Stimulated activated CD8-positive, alpha-beta memory T cell treated with anti-CD3 and anti-CD28 coated beads, Interleukin-4, amount 100 ng/mL, for 1 hour (primary cell): Measurements from ENCODE around the gene CADPS2.
"Not testable (repeated sequence)": the region's sequence is repeated elsewhere in the genome, so short reads cannot be mapped to it uniquely, and the experiment has no call there.

Experiments used
- DNase-seq, 2 donors: peaks; one replicate each; pipeline ENCODE4 v3.0.0-alpha.2; 2020; ENCODE audit warnings: low read depth in 2 of 2, low spot score in 1 of 2

CADPS2 gene

GRCh38 chr7:122677149-122677548 is 209.1 kb downstream of the CADPS2 start:
- no peak for DNase-seq

DNA sequence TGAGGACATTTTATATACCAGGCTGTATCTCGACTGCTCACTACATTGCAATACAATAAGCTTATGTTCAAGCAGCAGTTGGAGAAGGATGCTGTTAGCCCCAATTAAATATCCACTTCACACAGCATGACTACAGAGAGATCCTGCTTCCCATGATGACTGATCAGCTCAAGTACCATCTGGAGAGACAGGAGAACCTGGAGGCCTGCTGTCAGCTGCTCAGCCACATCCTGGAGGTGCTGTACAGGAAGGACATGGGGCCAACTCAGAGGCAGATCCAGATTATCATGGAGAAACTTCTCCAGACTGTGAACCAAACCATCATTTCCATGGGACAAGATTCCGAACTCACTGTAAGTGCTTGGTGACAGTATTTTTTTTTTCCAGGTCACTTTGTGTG is 209.8 kb downstream of the CADPS2 start:
- no peak for DNase-seq

DNA sequence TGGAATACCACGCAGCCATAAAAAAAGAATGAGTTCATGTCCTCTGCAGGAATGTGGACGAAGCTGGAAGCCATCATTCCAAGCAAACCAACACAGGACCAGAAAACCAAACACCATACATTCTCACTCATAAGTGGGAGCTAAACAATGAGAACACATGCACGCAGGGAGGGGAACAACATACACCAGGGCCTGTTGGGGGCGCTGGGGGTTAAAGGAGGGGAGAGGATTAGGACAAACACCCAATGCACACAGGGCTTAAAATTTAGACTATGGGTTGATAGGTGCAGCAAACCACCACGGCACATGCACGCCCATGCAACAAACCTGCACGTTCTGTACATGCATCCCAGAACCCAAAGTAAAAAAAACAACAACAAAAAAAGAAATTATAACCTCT is 210.6 kb downstream of the CADPS2 start:
- no peak for DNase-seq

DNA sequence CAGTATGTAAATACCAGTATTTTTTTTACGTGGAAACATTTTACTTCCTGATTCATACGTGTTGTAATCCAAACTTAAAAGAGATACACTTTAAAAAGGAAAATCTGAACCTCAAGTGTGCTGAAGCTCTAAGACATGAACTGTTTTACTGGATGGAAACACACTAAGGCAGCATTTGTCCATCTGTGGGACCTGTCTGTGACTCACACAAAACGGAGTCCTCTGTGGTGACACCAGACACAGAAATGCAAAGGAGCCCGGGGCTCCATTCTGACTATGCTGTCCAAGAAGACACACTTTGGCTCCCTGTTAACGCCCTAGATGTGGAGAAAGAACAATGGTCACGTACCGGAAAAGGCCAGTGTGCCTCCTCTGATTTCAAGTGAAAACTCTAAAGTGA is 211.2 kb downstream of the CADPS2 start:
- DNase-seq: no peak

- DNase-seq: no peak
These were observed 211.8 kb downstream of the CADPS2 start for GRCh38 chr7:122674502-122674901.

DNA sequence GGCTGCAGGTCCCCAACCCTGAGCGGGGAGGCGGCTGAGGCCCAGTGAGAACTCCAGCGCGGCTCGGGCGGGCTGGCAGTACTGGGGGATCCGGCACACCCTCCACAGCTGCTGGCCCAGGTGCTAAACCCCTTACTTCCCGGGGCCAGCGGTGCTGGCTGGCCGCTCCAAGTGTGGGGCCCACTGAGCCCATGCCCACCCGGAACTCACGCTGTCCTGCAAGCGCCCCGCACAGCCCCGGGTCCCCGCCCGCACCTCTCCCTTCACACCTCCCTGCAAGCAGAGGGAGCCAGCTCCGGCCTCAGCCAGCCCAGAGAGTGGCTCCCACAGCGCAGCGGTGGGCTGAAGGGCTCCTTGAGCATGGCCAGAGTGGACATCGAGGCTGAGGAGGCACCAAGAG is 212.3 kb downstream of the CADPS2 start:
- DNase-seq: no peak

DNA sequence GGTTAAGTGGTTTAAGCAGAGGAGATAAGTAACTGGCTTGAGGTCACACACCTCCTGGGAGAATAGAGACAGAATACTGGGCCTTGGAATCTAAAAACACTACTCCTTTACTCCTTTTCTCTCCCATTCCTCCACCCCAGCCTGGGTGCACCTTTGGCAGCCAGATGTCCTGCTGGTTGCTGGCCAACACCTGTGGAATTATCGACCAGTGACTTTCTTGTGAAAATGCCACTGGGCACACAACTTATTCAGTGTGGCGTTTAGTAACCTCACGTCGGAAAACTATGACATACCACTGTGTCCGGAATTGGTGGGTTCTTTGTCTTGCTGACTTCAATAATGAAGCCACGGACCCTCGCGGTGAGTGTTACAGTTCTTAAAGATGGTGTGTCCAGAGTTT is 213.7 kb downstream of the CADPS2 start:
- DNase-seq: no peak

- no peak for DNase-seq
These were observed 222.5 kb downstream of the CADPS2 start for GRCh38 chr7:122663733-122664132.

- no peak for DNase-seq
These were observed 227.4 kb downstream of the CADPS2 start for GRCh38 chr7:122658856-122659255.

- DNase-seq: no peak
These were observed 232.6 kb downstream of the CADPS2 start for GRCh38 chr7:122653685-122654084.

- no peak for DNase-seq
These were observed 233.4 kb downstream of the CADPS2 start for GRCh38 chr7:122652876-122653275.

DNA sequence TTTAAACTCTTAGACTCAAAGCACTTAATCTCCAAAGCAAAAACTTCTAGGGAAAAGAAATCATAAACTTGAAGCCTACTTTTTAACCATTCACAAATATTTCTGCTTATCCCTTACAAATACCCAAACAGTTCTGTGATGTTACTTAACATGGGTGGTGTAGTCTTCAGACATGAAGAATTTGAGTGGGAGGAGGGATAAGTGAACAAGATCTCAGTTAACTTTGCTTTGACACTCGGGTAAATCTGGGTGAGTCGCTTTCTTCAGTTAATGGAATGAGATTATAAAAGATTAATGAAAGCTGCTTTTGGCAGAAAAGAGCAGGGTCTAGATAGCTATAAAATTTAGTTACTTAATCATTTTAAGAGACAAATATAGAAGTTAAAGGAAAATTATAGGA is 234.8 kb downstream of the CADPS2 start:
- no peak for DNase-seq

- no peak for DNase-seq
These were observed 243.0 kb downstream of the CADPS2 start for GRCh38 chr7:122643250-122643649.

DNA sequence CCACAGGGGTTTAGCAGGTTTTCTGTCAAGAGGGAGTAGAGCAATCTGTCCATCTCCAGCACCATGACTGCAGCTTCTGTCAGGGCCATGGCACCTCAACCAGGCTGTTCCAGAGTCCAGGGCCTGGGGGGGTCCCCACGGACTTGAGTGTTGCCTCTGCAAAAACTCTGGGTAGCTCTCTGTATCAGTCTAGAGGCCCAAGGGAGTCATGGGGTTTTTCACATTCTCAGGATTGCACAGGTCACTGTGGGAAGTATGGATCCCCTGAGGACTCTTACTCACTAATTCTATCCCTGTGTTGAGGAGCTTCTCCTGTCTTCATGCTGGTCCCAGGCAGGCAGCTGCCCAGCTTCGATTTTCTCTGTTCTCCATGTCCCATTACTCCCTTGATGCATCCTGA is 247.8 kb downstream of the CADPS2 start:
- no peak for DNase-seq

DNA sequence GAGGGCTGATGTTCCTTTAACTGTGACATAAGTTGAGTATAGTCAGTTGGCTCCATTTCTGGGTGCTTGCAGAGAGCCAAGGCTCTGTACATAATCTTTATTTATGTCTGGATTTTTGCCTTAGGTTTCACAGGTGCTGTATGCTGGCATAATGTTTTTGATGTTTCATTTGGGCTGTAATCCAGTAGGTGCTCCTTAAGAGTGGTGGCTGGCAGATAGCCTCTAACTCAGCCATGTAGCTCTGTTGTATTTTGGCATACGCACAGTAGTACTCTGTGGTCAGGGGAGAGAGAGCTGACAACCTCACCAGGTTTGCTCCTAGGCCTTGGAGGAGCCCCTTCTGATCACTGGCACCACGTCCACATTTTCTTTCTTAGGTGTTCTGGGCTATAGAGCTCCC is 248.5 kb downstream of the CADPS2 start:
- no peak for DNase-seq

DNA sequence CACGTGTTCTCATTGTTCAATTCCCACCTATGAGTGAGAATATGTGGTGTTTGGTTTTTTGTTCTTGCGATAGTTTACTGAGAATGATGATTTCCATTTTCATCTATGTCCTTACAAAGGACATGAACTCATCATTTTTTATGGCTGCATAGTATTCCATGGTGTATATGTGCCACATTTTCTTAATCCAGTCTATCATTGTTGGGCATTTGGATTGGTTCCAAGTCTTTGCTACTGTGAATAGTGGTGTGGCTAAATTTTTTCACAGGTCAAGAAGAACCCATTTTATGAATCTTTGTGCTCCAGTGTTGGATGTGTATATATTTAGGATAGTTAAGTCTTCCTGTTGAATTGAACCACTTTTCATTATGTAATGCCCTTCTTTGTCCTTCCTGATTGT is 250.8 kb downstream of the CADPS2 start:
- not testable (repeated sequence) for DNase-seq

GRCh38 chr7:122633472-122633871 is 252.8 kb downstream of the CADPS2 start:
- no peak for DNase-seq

- no peak for DNase-seq
These were observed 254.0 kb downstream of the CADPS2 start for GRCh38 chr7:122632238-122632637.

DNA sequence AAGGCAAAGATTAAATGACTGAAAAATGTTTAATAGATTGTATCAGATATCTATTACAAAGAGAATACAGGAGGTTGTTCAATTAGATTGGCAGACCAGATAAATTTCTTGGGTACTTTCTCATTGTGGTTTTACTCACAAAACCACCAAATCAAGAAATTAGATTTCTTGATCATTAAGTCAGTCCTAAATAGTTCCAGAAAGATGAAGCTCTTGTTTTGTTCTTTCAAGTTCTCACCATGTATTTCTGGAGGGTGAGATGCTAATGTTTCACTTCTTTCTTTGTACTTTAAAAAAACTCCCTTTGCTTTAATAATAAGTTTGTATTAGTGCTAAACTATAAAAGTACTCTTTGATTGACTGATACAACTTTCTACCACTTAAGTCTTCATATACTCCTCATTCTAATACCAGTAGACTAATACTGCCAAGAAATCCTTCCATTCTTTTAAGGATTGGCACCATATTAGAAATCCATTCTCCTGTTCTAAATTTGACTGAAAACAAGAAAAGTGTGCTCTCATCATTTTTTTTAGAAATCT is 256.8 kb downstream of the CADPS2 start:
- no peak for DNase-seq

GRCh38 chr7:122628651-122629411 is 257.4 kb downstream of the CADPS2 start:
- no peak for DNase-seq

GRCh38 chr7:122626785-122627184 is 259.5 kb downstream of the CADPS2 start:
- DNase-seq: no peak

DNA sequence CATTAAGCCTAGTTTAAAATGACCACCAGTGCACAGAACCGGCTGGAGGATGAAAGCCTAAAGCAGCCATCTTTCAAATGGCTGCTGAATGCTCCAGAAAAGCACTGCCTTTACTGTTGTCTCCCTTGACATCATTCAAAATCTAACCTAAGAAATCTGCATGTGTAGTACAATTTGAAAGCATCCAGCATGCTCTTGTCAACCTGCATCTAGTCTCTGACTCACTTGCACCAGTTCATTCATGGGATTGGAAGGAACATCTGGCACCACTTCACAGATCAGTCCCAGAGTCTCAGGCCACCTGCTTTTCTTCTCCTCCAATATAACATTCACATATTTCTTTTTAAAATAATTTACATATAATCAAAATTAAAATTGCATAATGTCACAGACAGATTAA is 263.6 kb downstream of the CADPS2 start:
- no peak for DNase-seq

- no peak for DNase-seq
These were observed 266.6 kb downstream of the CADPS2 start for GRCh38 chr7:122619664-122620063.
